Inflammatory macrophage (primary cell): ENCODE data around the gene BZW2.
"Not testable (repeated sequence)": the region's sequence is repeated elsewhere in the genome, so short reads cannot be mapped to it uniquely, and the experiment has no call there.

Experiments
- DNase-seq, 2 donors: peaks; one replicate each; pipeline ENCODE4 v3.0.0-alpha.2; 2020 to 2022

The BZW2 gene

GRCh38 chr7:16675277-16675676, 29.3 kb downstream of the BZW2 start:
- no peak for DNase-seq

- no peak for DNase-seq
Measured at GRCh38 chr7:16677978-16678494, 32.1 kb downstream of the BZW2 start.

- not testable (repeated sequence) for DNase-seq
Measured at GRCh38 chr7:16678645-16679566, 32.9 kb downstream of the BZW2 start.

GRCh38 chr7:16684935-16685334, 39.0 kb downstream of the BZW2 start:
- DNase-seq, result no peak

GRCh38 chr7:16685535-16685934, 39.6 kb downstream of the BZW2 start:
- no peak for DNase-seq

- DNase-seq, result no peak
Measured at GRCh38 chr7:16688249-16688648, 42.3 kb downstream of the BZW2 start.

GRCh38 chr7:16691241-16691640, 45.3 kb downstream of the BZW2 start:
- DNase-seq, result no peak

GRCh38 chr7:16693601-16694318, 47.8 kb downstream of the BZW2 start:
- no peak for DNase-seq

- DNase-seq, result no peak
Measured at GRCh38 chr7:16694806-16695205, 48.8 kb downstream of the BZW2 start.

- DNase-seq, result peak; percentile 32 to 34
Measured at GRCh38 chr7:16695621-16696237, 49.7 kb downstream of the BZW2 start.

GRCh38 chr7:16697507-16698199, 51.7 kb downstream of the BZW2 start:
- DNase-seq, result no peak

- no peak for DNase-seq
Measured at GRCh38 chr7:16698200-16698905, 52.4 kb downstream of the BZW2 start.

- no peak for DNase-seq
Measured at GRCh38 chr7:16702441-16702840, 56.5 kb downstream of the BZW2 start.

- DNase-seq, result no peak
Measured at GRCh38 chr7:16708511-16708910, 62.5 kb downstream of the BZW2 start.

- peak; percentile 53 to 58 for DNase-seq
Measured at GRCh38 chr7:16708980-16709379, 63.0 kb downstream of the BZW2 start.

GRCh38 chr7:16710651-16711050, 64.7 kb downstream of the BZW2 start:
- no peak for DNase-seq

- DNase-seq, result no peak
Measured at GRCh38 chr7:16711730-16712129, 65.7 kb downstream of the BZW2 start.

- no peak for DNase-seq
Measured at GRCh38 chr7:16712916-16713315, 66.9 kb downstream of the BZW2 start.

- no peak for DNase-seq
Measured at GRCh38 chr7:16715928-16716327, 69.9 kb downstream of the BZW2 start.

- no peak for DNase-seq
Measured at GRCh38 chr7:16718111-16718656, 72.2 kb downstream of the BZW2 start.

- DNase-seq, result peak in 1 of 2 donors; percentile 6
Measured at GRCh38 chr7:16719699-16720098, 73.7 kb downstream of the BZW2 start.

- DNase-seq, result no peak
Measured at GRCh38 chr7:16721541-16721940, 75.6 kb downstream of the BZW2 start.
